Left renal cortex interstitium (tissue), 4 donors: ENCODE measurements around the gene SECISBP2L. TPM values are rescaled to one million over a fixed set of nuclear protein-coding genes. Genes with fewer than 3 reads are reported as not detected.
"Not testable (repeated sequence)": the region's sequence is repeated elsewhere in the genome, so short reads cannot be mapped to it uniquely, and the experiment has no call there.

ENCODE experiments used
- DNase-seq, 4 donors: peaks; one replicate each; pipeline ENCODE4 v3.0.0-alpha.2; 2013; ENCODE audit warnings: low read depth in 4 of 4, low spot score in 2 of 4, missing footprints in 1 of 4
- polyA plus RNA-seq, 4 donors: library from polyadenylated mRNA; unstranded; fragments of 120-200 nt; gene quantifications; one replicate each; pipeline ENCODE4 v1.2.1, GENCODE V29; 2013; ENCODE audit not compliant: insufficient read length in 4 of 4

The SECISBP2L gene
- polyA plus RNA-seq, 4 donors, result 44.4 to 72.9 (median 52.5) TPM

DNA sequence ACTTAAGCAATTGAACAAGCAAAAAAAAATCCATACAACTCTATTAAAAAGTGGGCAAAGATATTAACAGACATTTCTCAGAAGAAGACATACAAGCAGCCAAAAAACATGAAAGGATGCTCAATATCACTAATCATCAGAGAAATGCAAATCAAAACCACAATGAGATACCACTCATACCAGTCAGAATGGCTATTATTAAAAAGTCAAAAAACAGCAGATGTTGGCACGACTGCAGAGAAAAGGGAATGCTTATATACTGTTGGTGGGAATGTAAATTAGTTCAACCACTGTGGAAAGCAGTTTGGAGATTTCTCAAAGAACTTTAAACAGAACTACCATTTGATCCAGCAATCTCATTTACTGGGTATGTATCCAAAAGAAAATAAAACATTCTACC lies 75.3 kb downstream of the SECISBP2L start:
- not testable (repeated sequence) for DNase-seq

DNA sequence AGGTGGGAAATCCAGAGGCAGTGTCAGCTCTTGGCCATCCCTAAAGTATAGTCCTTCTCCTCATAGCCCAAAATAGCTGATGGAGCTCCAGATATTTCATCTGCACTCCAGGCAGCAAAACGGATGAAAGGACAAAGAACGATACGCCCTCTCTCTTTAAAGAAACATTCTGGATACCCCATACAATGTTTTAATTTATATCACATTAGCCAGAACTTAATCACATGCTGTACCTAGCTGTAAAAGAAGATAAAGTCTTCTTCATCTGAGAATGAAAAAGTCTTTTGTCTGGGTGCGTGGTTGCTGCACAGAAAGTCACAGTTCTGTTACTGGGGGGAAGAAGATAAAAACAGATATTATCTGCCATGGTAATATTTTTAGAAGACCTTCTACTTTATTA lies 78.2 kb downstream of the SECISBP2L start:
- no peak for DNase-seq

DNA sequence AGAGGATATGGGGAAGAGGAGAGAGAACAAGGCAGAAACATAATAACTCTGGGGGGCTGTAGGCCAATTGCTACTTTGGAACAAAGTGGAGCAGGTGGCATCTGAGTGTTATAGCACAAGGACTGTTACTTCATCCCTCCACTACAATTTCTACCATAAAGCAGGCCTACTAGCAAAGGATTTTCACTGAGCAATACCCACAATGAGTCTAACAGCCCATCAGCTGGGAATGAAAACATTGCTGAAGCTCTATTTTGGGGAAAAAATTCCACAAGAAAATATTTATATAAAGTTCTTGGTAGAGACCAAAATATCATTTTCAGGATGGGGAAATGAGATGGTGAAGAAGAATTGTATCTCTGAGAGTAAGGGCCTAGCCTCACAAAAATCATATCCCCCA lies 78.9 kb downstream of the SECISBP2L start:
- no peak for DNase-seq

DNA sequence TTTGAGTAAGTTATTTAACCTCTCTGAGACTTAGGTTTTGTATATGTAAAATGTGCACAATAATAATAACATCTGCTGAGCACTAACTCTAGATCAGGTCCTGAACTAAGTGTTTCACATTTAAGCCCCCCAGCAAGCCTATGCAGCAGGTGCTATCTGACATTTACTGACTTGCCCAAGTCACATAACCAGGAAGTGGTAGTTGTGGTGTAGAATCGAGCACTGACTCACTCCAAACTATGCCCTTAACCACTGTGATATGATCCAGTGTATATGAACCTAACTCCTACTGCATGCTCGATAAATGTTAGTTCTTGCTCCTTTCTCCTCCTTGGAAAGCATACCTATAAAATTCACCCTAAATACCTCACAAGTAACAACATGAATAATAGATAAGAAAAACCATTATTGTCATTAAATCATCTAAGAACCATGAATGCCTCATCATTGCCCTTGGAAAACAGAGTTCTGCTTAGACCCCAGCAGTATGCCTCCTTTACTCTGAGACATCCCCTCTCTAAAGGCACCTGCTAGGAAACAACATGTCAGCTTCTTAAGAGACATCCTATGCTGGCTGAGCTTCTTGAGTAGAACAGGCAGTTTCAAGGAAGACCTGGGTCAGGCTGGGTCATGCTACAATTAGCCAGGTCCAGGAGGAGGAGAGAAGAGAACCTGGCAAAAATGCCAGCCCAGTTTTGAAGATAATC lies 79.5 kb downstream of the SECISBP2L start:
- DNase-seq, result no peak

- DNase-seq, result no peak
Measured at GRCh38 chr15:48965972-48966371, 80.3 kb downstream of the SECISBP2L start.

- no peak for DNase-seq
Measured at GRCh38 chr15:48964898-48965297, 81.3 kb downstream of the SECISBP2L start.

DNA sequence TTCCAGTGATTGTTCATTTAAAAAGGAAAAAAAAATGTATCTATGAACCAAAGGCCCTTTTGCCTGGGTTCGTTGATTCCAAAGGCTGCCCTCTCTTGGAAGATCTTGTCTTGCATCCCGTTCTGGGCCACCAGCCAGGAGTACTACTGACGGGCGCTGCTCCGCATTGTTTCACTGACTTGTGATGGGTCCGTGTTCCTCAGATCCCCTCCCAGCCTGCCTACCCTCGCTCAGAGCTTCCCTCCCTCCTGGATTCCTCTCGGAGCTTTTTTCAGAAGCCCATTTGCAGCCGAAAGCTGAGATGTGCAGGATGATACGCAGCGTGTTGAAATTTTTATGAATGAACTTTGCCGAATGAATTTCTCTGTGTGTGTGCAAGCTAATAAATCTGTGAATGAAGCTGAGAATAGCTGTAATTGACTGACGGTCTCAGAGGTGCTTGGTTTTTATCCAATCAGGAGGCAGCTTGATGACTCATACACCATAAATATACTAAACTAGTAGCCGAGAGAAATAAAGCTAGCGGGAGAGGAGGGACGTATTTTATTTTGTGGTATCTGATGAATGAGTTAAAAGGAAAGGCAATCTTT lies 82.6 kb downstream of the SECISBP2L start, which contains the start of gene SHC4:
SHC4 (minus strand) TSS at position 396 of the 590 bp plus-strand sequence. CDS start 904 bp downstream, outside the sequence.
- peak in 3 of 4 donors; percentile 72 to 85 (median 74) for DNase-seq

DNA sequence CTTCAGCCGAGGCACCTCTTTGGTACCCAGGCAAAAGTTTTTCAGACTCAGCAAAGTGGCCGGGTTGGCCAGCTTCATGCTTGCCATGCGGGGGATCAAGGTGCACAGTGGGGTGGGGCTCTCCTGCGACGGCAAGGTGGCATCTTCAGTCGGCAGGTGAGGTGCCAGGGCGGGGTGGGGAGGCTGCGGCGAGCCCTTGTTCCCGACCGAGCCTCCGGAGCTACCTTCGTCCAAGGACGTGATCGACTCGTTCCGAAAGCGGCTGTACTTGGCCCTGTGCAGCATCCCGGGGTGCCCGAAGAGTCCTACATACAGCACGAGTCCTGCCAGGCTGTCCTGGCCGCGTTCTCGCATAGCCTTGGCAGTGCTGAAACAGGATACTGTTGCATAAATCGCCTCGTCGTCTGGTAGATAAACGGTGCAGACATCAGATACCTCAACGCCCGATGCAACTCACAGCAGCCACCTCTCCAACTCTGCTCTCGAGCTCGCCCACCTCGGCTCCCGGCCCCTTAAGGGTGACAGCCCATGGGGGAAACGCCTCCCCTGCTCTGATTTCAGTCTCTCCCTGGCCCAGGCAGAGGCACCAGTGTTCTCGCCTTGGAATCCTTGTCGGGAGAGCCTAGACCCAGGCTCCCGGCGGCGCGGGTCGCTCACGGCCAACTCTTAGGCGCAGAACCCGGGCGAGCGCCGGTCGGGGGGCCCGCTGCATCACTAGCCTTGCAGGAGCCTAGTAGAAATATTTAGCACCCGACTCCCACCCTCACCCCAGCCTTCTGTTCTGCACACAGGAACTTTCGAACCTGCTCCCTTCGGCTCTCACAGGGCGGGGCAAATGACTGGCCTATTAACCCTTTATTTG lies 83.4 kb downstream of the SECISBP2L start:
- DNase-seq, result peak in 1 of 4 donors; percentile 57

- DNase-seq, result no peak
Measured at GRCh38 chr15:48955967-48956366, 90.3 kb downstream of the SECISBP2L start.

DNA sequence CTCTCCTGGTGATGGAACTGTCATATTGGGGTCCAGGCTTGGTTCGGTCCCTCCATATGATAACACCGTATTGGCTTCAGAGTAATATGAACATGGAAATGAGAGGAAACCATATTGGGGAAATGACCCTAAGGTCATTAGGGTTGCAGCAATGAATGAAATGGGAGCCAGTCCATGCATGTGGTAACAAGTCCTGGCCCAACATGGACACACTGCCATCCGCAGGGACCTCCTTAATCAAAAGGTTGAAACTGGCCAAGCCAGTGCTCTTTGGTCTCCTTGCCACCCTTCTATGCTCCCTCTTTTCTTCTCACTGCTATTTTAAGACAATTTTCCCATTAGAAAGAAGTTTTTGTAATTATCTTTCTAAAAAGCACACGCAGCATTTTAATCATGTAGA lies 90.9 kb downstream of the SECISBP2L start:
- DNase-seq, result no peak

DNA sequence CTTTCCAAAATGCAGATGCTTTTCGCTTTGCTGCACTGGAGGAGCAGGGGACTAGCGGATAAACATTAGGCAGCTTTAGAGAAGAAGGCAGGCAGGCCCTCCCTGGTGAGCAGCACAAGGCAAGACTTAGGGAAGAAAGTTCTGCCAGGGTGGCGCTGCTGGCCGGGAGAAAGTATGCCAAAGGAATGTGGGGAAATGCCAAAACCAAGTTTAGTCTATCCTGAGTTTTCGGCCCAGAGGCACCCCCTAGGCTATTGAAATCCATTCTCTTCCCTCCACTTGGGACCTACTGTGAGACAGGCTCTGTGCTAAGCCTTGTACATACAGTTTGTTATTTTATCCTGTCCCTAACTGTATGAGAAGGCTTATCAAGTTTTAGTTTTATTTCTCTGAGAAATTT lies 91.7 kb downstream of the SECISBP2L start:
- DNase-seq, result no peak

- no peak for DNase-seq
Measured at GRCh38 chr15:48946840-48947187, 99.4 kb downstream of the SECISBP2L start.

GRCh38 chr15:48946074-48946839 lies 100.0 kb downstream of the SECISBP2L start:
- DNase-seq, result no peak

DNA sequence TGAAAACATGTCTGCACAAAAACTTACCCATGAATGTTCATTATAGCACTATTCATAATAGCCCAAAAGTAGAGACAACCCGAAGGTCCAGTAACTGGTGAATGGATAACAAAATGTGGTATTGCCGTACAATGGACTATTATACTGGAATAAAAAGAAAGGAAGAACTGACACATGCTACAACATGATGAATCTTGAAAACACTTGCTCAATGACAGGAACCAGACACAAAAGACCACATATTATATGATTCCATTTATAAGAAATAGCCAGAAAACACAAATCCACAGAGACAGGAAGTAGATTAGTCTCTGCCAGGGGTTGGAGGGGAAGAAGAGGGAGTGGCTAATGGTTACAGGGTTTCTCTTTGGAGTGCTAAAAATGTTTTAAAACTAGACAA lies 100.9 kb downstream of the SECISBP2L start:
- no peak for DNase-seq

DNA sequence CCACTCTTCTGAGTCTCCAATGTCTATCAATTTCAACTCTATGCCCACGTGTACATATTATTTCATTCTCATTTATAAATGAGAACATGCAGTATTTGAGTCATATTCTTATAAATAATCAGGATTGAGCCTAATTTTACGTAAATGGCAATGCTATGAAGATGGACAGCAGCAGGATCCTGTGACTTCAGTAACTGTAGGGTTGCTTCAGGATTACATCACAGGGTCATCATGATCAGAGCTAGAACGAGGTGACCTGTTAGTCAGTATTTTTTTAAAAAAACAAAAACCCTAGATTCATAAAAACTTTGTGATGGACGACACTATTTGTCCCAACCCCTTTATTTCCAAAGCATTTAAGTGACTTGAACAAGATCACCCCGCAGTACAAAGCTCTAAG lies 104.3 kb downstream of the SECISBP2L start:
- DNase-seq, result no peak

DNA sequence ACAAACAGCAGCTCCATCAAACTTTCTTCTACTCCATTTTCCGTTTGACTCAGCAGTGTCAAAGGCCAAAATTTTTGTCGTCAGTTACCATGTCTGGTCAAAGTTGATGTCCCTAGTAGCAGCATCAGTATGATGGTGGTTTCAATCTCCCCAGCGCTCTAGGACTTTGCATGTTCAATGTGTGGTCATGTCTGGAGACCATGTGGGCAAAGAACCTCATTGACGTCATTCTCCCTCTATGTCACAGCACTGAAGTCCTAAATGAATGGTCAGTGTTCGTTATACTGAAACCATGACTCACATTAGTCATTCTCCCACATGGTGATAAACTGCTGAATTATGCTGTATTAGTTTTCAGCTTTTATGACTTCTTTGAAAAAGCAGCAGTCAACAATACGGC lies 105.7 kb downstream of the SECISBP2L start:
- DNase-seq, result no peak

- DNase-seq, result no peak
Measured at GRCh38 chr15:48939648-48940047, 106.6 kb downstream of the SECISBP2L start.
